SU-DHL-6 (cell line): ENCODE results near the gene SLC22A14.

Experiments
- H2AFZ ChIP-seq: fragments of 200-600 bp; sonication (generic); 2 replicates; pipeline ENCODE4 v1.6.1; 2014; ENCODE audit warnings: low read depth, mild to moderate bottlenecking, moderate library complexity, mixed read lengths, antibody characterized with exemption, low read length; ENCODE audit not compliant: severe bottlenecking
- H3F3A ChIP-seq: fragments of 200-600 bp; shearing (Covaris generic); 2 replicates; pipeline ENCODE4 v1.6.0; 2016; ENCODE audit warnings: antibody characterized with exemption, mild to moderate bottlenecking; ENCODE audit not compliant: insufficient read depth
- H3K27ac ChIP-seq: fragments of 200-600 bp; sonication (generic); 2 replicates; pipeline ENCODE4 v1.5.1; 2016; ENCODE audit warnings: low read depth, mild to moderate bottlenecking, low read length, moderate library complexity, mixed read lengths
- H3K27me3 ChIP-seq: fragments of 200-600 bp; sonication (generic), shearing (Covaris generic); 2 replicates; pipeline ENCODE4 v1.6.0; 2014; ENCODE audit warnings: mild to moderate bottlenecking, low read length
- H3K36me3 ChIP-seq: fragments of 200-600 bp; sonication (generic); 2 replicates; pipeline ENCODE4 v1.6.1; 2014; ENCODE audit warnings: mild to moderate bottlenecking, low read length, mixed read lengths
- H3K4me2 ChIP-seq: fragments of 300-600, 200-600 bp; shearing (Covaris generic), sonication (generic); 2 replicates; pipeline ENCODE4 v1.6.0; 2014; ENCODE audit warnings: low read length, low read depth, mild to moderate bottlenecking; ENCODE audit not compliant: poor library complexity, severe bottlenecking
- H3K4me3 ChIP-seq: fragments of 200-600 bp; sonication (generic); 2 replicates; pipeline ENCODE4 v1.5.1; 2014; ENCODE audit warnings: antibody characterized with exemption, low read length, mild to moderate bottlenecking, mixed read lengths; ENCODE audit not compliant: insufficient read depth, poor library complexity, severe bottlenecking
- H3K79me2 ChIP-seq: fragments of 200-600 bp; sonication (generic); 2 replicates; pipeline ENCODE4 v1.6.1; 2014; ENCODE audit warnings: mild to moderate bottlenecking, low read length, moderate library complexity; ENCODE audit not compliant: insufficient read depth
- H3K9ac ChIP-seq: fragments of 200-600 bp; sonication (generic); 2 replicates; pipeline ENCODE4 v1.7.0; 2014; ENCODE audit warnings: mild to moderate bottlenecking, low read length
- H3K9me2 ChIP-seq: fragments of 200-600 bp; sonication (generic); replicated peaks from 2 replicates; pipeline ENCODE4 v1.6.1; 2014; ENCODE audit warnings: low read length; ENCODE audit not compliant: insufficient read depth
- H3K9me3 ChIP-seq: fragments of 200-600 bp; sonication (generic); 2 replicates; pipeline ENCODE4 v1.6.1; 2014; ENCODE audit warnings: low read length, mixed read lengths; ENCODE audit not compliant: insufficient read depth
- H4K20me1 ChIP-seq: fragments of 200-600 bp; sonication (generic); 2 replicates; pipeline ENCODE4 v1.6.1; 2014; ENCODE audit warnings: low read depth, mild to moderate bottlenecking, antibody characterized with exemption, low read length, moderate library complexity, mixed read lengths
- EZH2phosphoT487 ChIP-seq: fragments of 200-600 bp; sonication (generic), shearing (Covaris generic); conservative IDR thresholded peaks from 2 replicates; pipeline ENCODE4 v1.6.1; 2018; ENCODE audit warnings: mild to moderate bottlenecking, antibody characterized with exemption, low read length, moderate library complexity, mixed read lengths
- TF ChIP-seq, protein P1 (sequence below): fragments of 200-600 bp; sonication (generic); IDR thresholded peaks from one replicate; pipeline ENCODE4 v1.5.1; 2017; ENCODE audit warnings: antibody characterized with exemption, mild to moderate bottlenecking, low read length, moderate library complexity; ENCODE audit not compliant: insufficient read depth, poor library complexity, severe bottlenecking

SLC22A14 gene

DNA sequence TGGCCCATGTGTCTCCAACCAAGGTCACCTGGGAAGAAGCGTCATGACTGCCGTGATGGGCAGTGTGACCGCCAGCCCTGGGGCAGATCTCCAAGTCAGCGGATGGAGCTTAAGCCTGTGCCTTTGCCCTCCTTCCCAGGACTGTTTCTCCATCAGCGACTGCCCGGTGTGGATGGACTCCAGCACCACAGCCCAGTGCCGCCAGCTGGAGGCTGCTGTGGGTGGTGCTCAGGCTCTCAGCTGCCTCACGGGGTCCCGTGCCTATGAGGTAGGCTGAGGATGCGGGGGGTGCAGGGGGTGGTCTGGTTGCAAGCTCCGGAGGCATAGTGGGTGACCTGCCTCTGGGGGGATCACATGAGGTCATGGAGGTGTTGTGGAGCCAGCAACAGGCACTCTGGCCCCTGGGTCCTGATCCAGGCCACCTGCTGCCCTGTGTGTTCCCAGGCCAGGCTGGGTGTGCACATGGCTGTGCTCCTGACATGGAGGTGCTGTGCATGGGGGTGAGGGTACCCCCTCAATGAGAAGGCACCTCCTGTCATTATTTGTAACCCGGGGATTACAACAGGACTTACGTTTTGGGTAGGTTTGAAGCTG is 83.5 kb downstream of the SLC22A14 start:
- no peaks in the 10 kb centered on the region for H3K9me2 ChIP-seq
- no peaks in the 10 kb centered on the region for H3K36me3 ChIP-seq
- H3K4me3 ChIP-seq: no peak overlapping the region
- no peak overlapping the region for H3K4me2 ChIP-seq
- no peak for TF ChIP-seq EZH2phosphoT487
- TF ChIP-seq, protein P1, sequence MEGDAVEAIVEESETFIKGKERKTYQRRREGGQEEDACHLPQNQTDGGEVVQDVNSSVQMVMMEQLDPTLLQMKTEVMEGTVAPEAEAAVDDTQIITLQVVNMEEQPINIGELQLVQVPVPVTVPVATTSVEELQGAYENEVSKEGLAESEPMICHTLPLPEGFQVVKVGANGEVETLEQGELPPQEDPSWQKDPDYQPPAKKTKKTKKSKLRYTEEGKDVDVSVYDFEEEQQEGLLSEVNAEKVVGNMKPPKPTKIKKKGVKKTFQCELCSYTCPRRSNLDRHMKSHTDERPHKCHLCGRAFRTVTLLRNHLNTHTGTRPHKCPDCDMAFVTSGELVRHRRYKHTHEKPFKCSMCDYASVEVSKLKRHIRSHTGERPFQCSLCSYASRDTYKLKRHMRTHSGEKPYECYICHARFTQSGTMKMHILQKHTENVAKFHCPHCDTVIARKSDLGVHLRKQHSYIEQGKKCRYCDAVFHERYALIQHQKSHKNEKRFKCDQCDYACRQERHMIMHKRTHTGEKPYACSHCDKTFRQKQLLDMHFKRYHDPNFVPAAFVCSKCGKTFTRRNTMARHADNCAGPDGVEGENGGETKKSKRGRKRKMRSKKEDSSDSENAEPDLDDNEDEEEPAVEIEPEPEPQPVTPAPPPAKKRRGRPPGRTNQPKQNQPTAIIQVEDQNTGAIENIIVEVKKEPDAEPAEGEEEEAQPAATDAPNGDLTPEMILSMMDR: no peak
- H4K20me1 ChIP-seq: no peaks in the 10 kb centered on the region
- no peaks in the 10 kb centered on the region for H3K79me2 ChIP-seq
- no peak overlapping the region for H3K27ac ChIP-seq
- no peaks in the 10 kb centered on the region for H3F3A ChIP-seq
- H3K9ac ChIP-seq: no peak overlapping the region
- no peaks in the 10 kb centered on the region for H3K27me3 ChIP-seq
- H3K9me3 ChIP-seq: no peaks in the 10 kb centered on the region
- no peak overlapping the region for H2AFZ ChIP-seq

DNA sequence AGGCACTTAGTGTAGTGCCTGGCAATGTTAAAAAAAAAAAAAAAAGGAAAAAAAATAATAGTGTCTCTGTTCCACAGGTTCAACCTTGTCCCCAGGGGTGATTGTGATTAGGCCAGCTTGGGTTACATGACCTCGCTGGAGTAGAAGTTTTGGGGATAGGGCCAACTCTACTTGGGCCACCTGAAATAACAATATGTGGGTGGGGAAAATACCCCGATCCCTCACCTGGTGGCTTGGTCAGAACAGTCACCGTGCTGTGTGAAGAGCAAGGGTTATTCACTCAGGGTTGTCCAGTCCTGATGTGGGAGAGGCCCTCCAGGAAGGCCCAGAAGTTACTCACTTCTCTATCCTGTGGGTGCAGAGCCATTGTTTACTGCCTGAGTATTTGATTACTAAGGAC is 84.0 kb downstream of the SLC22A14 start:
- no peaks in the 10 kb centered on the region for H3K79me2 ChIP-seq
- H3K9me3 ChIP-seq: no peaks in the 10 kb centered on the region
- no peak overlapping the region for H3K27ac ChIP-seq
- no peaks in the 10 kb centered on the region for H3K36me3 ChIP-seq
- no peaks in the 10 kb centered on the region for H4K20me1 ChIP-seq
- no peaks in the 10 kb centered on the region for H3F3A ChIP-seq
- no peak for TF ChIP-seq EZH2phosphoT487
- TF ChIP-seq, protein P1: no peak
- no peaks in the 10 kb centered on the region for H3K27me3 ChIP-seq
- H3K9me2 ChIP-seq: no peaks in the 10 kb centered on the region
- H3K9ac ChIP-seq: no peak overlapping the region
- H3K4me3 ChIP-seq: no peak overlapping the region
- no peak overlapping the region for H2AFZ ChIP-seq
- no peak overlapping the region for H3K4me2 ChIP-seq

DNA sequence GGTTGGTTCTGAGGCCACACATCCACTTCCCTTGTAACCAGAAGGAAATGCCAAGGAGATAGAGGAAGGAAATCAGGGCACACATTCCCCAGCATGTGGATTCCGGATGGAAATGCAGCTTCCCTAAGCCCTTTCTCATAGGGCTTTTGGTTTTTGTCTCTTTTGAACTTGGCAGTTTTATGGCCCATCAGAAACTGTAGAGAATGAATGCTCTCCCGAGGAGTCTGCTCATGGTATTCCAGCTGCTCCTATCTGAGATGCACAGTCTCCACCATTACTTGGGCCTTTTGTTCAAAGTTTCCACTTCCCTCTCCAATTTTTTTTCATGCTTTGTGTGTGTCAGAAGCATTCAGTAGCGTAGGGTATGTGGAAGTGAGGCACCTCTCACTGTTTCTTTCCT is 85.7 kb downstream of the SLC22A14 start:
- Histone ChIP-seq H3K4me3 (no peak overlapping the region), H3K36me3 (no peaks in the 10 kb centered on the region), H3K9me2 (no peaks in the 10 kb centered on the region), H3K27ac (no peak overlapping the region), H3F3A (no peaks in the 10 kb centered on the region), H2AFZ (no peak overlapping the region), H3K79me2 (no peaks in the 10 kb centered on the region), H3K9me3 (no peaks in the 10 kb centered on the region), H3K9ac (no peak overlapping the region), H3K27me3 (no peaks in the 10 kb centered on the region), H4K20me1 (no peaks in the 10 kb centered on the region), H3K4me2 (no peak overlapping the region)
- no peak for TF ChIP-seq EZH2phosphoT487
- TF ChIP-seq, protein P1: no peak
